GM10266 (cell line): ENCODE data around the gene KLF11.

ENCODE experiments used
- DNase-seq: peaks from one replicate; pipeline ENCODE4 v3.0.0; 2012; ENCODE audit errors: extremely low spot score
- TF ChIP-seq, protein P1 (sequence below): IDR thresholded peaks from 2 replicates; pipeline ENCODE4 v1.5.1; 2012; ENCODE audit warnings: mild to moderate bottlenecking, low read depth; ENCODE audit not compliant: control insufficient read depth, insufficient read depth; ENCODE audit errors: missing control alignments

Gene KLF11

DNA sequence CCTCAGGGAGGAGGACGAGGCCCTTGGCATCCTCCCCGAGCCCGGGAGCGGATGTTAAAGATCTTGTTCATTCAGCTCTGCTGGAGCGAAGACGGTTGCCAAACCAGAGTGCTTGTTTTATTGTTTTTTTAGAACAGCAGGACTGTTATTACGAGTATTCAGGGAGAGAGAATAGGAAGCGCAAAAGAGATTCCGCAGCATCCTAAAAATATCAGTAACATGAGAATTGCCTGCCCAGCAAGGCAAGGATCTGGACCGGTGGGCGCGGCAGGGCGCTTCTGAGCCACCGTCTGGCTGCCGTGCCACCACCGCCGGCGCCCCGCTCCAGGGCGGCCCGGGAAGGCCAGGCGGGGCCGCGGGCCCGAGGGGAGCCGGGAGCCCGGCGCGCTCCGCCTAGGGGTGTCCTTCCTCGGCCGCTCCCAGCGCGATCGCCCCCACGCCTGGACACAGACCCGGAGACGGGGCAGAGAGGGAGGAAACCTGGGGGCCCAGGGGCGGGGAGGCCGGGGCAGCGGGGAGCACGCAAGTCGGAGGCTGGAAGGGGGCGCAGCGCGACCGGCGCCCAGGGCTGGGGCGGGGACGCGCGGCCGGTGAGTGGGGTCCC is 36.0 kb downstream of the KLF11 start:
- TF ChIP-seq, protein P1, sequence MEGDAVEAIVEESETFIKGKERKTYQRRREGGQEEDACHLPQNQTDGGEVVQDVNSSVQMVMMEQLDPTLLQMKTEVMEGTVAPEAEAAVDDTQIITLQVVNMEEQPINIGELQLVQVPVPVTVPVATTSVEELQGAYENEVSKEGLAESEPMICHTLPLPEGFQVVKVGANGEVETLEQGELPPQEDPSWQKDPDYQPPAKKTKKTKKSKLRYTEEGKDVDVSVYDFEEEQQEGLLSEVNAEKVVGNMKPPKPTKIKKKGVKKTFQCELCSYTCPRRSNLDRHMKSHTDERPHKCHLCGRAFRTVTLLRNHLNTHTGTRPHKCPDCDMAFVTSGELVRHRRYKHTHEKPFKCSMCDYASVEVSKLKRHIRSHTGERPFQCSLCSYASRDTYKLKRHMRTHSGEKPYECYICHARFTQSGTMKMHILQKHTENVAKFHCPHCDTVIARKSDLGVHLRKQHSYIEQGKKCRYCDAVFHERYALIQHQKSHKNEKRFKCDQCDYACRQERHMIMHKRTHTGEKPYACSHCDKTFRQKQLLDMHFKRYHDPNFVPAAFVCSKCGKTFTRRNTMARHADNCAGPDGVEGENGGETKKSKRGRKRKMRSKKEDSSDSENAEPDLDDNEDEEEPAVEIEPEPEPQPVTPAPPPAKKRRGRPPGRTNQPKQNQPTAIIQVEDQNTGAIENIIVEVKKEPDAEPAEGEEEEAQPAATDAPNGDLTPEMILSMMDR = no peak
- DNase-seq = no peak

- DNase-seq = peak; percentile 82
These were observed 36.7 kb downstream of the KLF11 start, which contains the start of gene CYS1 for GRCh38 chr2:10079870-10080535. CYS1 (minus strand) TSS chr2:10080411; CDS start chr2:10080223, 188 bp downstream.

DNA sequence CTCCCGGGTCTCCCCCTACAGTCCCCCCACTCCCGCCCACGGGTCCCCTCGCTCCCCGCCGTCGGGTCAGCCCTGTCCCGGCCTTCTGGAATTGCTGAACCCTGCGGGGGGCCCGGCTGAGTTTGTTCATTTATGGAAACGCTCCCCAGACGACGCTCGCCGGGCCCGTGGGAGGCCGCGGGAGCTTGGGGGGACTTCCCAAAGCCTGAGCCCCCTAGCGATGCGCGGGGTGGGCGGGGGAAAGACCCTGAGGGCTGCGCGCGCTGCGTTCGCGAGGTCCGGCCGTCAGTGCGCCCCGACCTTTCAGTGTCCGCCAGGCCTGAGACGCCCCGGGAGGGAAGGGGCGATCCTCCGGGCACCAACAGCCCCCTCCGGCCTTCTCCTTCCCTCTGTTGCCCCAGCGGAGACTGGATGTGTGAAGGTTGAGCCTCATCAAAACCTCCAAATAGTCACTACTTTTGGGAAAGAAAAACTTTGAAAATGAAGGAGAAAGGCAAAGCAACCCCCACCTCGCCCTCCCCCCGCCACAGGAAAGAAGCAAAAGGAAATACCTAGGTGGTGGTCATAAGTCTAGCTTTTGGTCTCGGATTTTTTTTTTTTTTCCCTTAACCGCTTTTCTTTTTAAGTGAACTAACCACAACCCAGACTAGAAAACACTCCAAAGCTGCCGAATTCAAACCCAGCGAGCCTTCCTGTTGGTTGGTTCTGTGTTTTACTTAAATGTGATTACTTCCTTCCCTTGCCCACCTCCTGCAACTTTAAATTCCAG is 37.4 kb downstream of the KLF11 start:
- DNase-seq = peak; percentile 81
- TF ChIP-seq, protein P1 = no peak

More at GRCh38 chr2:10079870-10080535, 36.7 kb downstream of the KLF11 start, which contains the start of gene CYS1:
- TF ChIP-seq, protein P1 = peak; percentile 70

- TF ChIP-seq, protein P1 = no peak
- DNase-seq = no peak
These were observed 39.7 kb downstream of the KLF11 start for GRCh38 chr2:10083046-10083445.

GRCh38 chr2:10083692-10084211 is 40.4 kb downstream of the KLF11 start:
- TF ChIP-seq, protein P1 = no peak
- DNase-seq = no peak

DNA sequence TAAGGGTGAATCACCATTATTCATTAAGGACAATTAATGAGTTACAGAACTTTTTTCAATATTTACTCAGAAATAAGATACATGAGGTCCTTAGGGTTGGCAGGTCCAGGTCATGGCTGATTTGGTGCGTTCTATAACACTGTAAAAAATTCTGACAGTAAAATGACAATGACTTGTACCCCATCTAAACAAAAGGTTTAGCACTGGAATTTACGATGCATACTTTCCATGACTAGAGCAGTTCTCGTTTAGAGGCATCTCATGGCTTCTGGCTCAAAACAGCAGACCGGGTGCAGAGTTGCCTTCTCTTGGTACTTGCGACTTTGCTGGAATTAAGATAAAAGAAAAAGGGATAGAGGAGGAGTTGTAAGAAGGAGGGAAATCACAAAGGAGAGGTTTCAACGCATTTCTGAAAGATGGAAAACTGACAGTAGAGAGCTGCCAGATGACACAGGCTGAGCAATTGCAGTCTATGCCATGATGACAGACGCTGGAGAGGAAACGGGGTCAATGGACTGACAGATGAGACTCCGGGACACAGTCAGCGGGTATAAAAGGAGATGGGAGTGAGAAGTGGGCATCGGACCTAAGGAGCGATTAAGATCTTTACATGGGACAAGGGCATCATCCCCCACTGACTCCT is 41.0 kb downstream of the KLF11 start:
- DNase-seq = no peak
- TF ChIP-seq, protein P1 = no peak
